OCI-LY7 (cell line): ENCODE data around the gene AKR7A3.
A peak's percentile ranks its signal among the peaks of the same experiment; 100 is the strongest.

ENCODE experiments used
- EZH2phosphoT487 ChIP-seq: fragments of 200-600 bp; sonication (generic); IDR thresholded peaks from 2 replicates; pipeline ENCODE4 v1.6.1; 2018; ENCODE audit warnings: low read depth, borderline replicate concordance, mild to moderate bottlenecking, mixed run types, antibody characterized with exemption, low read length, moderate library complexity, mixed read lengths
- TF ChIP-seq, protein P1 (sequence below): fragments of 200-600 bp; sonication (generic); conservative IDR thresholded peaks from 2 replicates; pipeline ENCODE4 v1.5.1; 2014; ENCODE audit warnings: mild to moderate bottlenecking, antibody characterized with exemption, low read length, moderate library complexity, mixed read lengths

DNA sequence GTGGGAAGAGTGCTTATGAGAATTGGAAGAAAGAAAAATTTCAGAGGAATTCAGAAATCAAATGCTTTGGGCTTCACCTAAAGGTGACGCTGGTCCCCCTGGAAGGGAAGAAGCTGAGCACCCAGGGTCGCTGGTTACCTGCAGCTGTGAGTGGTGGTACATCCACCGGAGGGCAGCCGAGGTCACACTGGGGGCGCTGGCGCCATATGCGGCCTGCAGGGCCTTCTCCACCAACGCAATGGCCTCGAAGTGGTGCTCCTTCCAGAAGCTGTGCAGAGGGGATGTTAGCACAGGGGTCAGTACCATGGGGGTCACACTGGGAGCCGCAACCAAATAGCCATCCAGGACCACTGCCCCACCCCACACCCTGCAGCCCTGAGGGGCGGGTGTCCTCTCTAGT, 17.3 kb upstream of the AKR7A3 start:
- TF ChIP-seq, protein P1, sequence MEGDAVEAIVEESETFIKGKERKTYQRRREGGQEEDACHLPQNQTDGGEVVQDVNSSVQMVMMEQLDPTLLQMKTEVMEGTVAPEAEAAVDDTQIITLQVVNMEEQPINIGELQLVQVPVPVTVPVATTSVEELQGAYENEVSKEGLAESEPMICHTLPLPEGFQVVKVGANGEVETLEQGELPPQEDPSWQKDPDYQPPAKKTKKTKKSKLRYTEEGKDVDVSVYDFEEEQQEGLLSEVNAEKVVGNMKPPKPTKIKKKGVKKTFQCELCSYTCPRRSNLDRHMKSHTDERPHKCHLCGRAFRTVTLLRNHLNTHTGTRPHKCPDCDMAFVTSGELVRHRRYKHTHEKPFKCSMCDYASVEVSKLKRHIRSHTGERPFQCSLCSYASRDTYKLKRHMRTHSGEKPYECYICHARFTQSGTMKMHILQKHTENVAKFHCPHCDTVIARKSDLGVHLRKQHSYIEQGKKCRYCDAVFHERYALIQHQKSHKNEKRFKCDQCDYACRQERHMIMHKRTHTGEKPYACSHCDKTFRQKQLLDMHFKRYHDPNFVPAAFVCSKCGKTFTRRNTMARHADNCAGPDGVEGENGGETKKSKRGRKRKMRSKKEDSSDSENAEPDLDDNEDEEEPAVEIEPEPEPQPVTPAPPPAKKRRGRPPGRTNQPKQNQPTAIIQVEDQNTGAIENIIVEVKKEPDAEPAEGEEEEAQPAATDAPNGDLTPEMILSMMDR, result 0 out of 2 replicates have a peak, but pooled peaks have one; percentile 25
- no peak for TF ChIP-seq EZH2phosphoT487
